Stimulated activated CD8-positive, alpha-beta memory T cell treated with anti-CD3 and anti-CD28 coated beads, Interleukin-7, amount 100 ng/mL, for 1 hour (primary cell): Measurements from ENCODE around the gene ACOXL.
A peak's percentile ranks its signal among the peaks of the same experiment; 100 is the strongest.

Source experiments
- DNase-seq, 2 donors: peaks; one replicate each; pipeline ENCODE4 v3.0.0-alpha.2; 2020; ENCODE audit warnings: low read depth in 2 of 2

The ACOXL gene

GRCh38 chr2:110794390-110794789 lies 62.0 kb downstream of the ACOXL start:
- DNase-seq = no peak

GRCh38 chr2:110794951-110795350 lies 62.6 kb downstream of the ACOXL start:
- no peak for DNase-seq

GRCh38 chr2:110796716-110797301 lies 64.4 kb downstream of the ACOXL start:
- no peak for DNase-seq

GRCh38 chr2:110799376-110799775 lies 67.0 kb downstream of the ACOXL start:
- no peak for DNase-seq

GRCh38 chr2:110800611-110801402 lies 68.4 kb downstream of the ACOXL start:
- no peak for DNase-seq

GRCh38 chr2:110802208-110802932 lies 70.0 kb downstream of the ACOXL start:
- no peak for DNase-seq

GRCh38 chr2:110804433-110804832 lies 72.1 kb downstream of the ACOXL start:
- no peak for DNase-seq

- peak in 1 of 2 donors; percentile 5 for DNase-seq
Observed at GRCh38 chr2:110804915-110805314, 72.5 kb downstream of the ACOXL start.

GRCh38 chr2:110805894-110806452 lies 73.6 kb downstream of the ACOXL start:
- DNase-seq = no peak

GRCh38 chr2:110807522-110807921 lies 75.1 kb downstream of the ACOXL start:
- no peak for DNase-seq

- DNase-seq = no peak
Observed at GRCh38 chr2:110810404-110810803, 78.0 kb downstream of the ACOXL start.

GRCh38 chr2:110812726-110813645 lies 80.6 kb downstream of the ACOXL start:
- DNase-seq = no peak

- no peak for DNase-seq
Observed at GRCh38 chr2:110813896-110814295, 81.5 kb downstream of the ACOXL start.

GRCh38 chr2:110815938-110816337 lies 83.6 kb downstream of the ACOXL start:
- no peak for DNase-seq

- no peak for DNase-seq
Observed at GRCh38 chr2:110816404-110817365, 84.3 kb downstream of the ACOXL start.

- DNase-seq = no peak
Observed at GRCh38 chr2:110818767-110819481, 86.6 kb downstream of the ACOXL start.

- no peak for DNase-seq
Observed at GRCh38 chr2:110819711-110820110, 87.3 kb downstream of the ACOXL start.

- DNase-seq = no peak
Observed at GRCh38 chr2:110820128-110820527, 87.8 kb downstream of the ACOXL start.

GRCh38 chr2:110823165-110823564 lies 90.8 kb downstream of the ACOXL start:
- no peak for DNase-seq

- no peak for DNase-seq
Observed at GRCh38 chr2:110827511-110827910, 95.1 kb downstream of the ACOXL start.
